ENCODE results near the gene SIL1.
A peak's percentile ranks its signal among the peaks of the same experiment; 100 is the strongest.
"Not testable (repeated sequence)": the region's sequence is repeated elsewhere in the genome, so short reads cannot be mapped to it uniquely, and the experiment has no call there.

SIL1 gene

DNA sequence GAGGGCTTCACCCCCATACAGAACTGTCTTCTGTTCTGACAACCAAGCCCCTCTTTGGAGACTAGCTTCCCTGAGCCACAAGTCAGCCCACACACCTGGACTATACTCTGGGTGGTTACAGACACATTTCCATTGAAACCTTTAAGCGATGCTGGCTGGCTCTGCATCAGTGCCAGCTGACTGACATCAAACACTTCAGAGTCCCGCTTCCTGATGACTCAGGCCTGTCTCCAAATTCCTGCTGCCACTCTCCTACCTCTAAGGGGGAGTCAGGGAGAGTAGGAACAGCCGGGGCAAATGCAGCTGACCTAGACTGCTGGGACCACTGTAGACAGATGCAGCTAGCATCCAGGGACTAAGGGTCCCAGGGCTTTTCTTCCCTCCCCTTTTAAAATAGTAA lies 59.4 kb downstream of the SIL1 start:
- peak; percentile 7 for DNase-seq (ENCODE audit: low spot score)

DNA sequence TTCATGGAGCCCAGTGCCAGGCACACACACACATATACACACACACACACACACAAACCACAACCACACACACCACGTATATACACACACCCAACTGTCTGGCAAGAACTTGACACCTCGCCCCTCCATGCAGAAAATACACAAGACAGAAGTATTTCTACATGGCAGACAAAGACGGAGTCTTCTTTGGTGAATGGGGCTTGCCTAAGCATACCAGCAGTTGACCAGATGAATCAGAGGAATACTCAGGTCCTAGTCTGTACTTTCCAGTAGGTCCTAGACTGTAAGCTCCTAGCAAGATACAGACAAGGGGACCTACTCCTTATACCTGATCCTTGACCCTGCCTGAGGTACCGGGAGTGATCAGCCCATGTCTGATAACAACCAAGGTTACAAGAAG lies 60.1 kb downstream of the SIL1 start:
- DNase-seq (ENCODE audit: low spot score): no peak

DNA sequence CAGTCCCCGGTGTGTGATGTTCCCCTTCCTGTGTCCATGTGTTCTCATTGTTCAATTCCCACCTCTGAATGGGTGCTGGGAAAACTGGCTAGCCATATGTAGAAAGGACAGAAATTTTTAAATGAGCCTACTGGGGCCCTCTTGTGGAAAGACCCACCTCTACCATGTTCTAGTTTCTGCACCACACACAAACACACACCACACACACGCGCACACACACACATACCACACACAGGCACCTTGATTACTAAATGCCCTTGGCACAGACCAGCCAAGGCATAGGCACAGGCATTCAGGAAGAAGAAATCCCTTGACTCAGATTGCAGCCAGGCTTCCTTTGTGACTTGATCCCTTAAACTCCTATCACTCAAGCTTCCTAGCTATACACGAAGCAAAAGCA lies 60.5 kb downstream of the SIL1 start:
- no peak for DNase-seq (ENCODE audit: low spot score)

DNA sequence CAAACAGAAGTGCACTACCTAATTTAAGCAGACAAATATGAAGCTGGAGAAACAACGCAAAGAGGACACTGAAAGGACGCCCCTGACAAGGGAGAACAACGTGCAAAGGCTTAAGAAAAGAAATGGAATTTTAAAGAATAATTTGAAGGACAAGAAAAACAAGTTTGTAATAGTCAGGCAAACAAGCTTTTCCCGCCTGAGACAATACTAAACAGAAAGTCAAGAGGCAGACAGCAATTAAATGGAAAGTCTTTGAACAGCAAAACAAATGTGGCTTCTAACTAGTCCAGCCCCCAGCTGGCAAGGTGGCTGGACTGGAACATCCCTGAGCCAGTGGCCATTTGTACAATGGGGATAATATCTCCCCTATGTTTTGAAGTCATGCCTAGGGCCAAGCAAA lies 63.3 kb downstream of the SIL1 start:
- no peak for DNase-seq (ENCODE audit: low spot score)

DNA sequence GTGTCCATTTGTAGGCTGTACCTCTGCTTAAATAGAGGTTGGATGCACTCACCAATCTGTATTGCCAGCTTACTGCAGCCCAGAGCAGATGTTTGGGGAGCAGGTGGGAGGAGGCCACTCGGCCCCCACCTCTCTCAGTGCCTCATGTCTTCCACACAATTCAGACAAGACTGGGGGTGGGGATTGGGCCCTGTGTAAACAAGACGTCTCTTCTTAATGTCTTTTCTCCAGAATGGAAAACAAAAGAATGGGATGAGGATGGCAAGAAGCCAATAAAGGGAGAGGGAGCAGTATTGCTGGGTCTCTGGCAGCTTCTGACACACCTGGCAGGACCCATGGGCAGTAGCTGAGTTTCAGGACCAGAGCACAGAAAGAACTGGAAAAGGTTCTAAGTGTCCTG lies 64.9 kb downstream of the SIL1 start:
- no peak for DNase-seq (ENCODE audit: low spot score)

DNA sequence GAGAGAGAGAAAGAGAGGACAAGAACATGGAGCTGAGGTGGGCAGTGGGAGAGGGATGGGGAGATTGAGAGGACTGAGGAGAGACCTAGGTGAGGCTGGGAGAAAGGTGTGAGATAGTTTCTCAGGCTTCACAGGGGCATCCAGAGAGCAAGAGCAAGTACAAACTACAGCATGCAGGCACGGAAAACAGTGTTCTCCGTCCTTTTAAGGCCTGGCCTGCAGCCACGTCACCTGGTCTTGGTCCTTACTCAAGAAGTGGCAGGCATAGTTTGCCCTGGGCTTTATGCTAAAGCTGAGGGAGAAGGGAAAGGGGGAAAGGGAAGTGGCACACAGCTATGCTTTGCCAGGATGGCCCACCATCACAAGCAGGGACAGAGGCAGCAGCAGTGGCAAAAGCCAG lies 65.7 kb downstream of the SIL1 start:
- no peak for DNase-seq (ENCODE audit: low spot score)

DNA sequence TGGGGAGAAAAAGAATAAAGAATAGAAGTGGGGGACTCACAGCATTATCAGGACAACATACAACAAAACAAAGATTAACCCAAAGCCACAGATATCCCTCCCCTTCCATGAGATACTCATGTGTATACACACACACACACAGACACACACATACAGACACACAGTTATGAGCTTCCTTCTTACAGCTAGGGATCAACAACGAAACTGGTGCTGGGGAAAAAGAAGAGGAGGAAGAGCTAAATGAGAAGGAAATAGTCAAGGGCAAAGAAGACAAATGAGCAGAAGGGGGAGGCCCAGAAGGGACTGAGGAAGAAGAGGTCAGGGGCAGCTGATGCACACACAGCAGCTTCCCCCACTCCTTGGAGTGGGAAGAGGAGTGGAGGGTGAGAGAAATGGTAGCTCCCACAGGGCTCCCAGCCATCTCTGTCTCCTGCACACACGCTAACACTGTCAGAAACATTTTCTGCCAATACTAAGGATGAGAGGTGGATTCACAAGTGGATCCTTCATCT lies 66.2 kb downstream of the SIL1 start:
- DNase-seq (ENCODE audit: low spot score): no peak

DNA sequence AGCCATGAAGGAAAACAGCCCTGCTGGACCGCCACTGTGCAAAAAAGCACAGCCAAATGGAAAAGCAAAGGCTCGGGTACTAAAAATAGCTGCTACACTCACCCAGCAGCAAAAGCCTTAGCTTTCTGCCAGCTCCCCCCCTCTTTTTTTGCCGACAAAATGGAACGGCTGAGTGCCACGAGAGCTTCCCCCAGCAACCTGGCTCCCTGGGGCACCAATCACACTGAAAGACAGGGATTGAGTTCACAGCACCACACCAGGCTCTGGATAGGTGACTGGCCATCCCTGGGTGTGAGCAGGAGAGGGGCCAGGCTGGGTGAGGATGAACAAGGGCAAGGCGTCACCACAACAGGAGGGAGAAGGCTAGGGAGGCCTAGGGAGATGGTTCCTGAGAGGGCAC lies 66.7 kb downstream of the SIL1 start:
- no peak for DNase-seq (ENCODE audit: low spot score)

DNA sequence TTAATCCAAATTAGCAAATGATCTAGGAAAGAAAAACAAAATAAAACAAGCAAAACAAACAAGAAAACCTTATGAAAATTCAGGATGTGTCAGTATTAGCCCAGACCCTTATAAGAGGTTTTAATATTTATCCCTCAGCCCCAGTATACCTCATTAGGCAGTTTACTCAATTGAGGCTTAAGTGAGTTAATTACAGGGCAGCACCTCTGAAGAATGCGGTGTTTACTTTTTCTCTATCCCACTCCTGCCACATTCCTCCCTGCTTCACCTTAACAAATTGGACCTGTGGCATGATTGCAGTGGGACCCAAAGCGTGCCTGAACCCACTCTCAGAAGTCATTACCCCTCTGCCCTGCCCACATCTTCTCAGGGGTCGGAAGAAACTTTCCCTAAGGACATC lies 67.1 kb downstream of the SIL1 start:
- DNase-seq (ENCODE audit: low spot score): no peak

DNA sequence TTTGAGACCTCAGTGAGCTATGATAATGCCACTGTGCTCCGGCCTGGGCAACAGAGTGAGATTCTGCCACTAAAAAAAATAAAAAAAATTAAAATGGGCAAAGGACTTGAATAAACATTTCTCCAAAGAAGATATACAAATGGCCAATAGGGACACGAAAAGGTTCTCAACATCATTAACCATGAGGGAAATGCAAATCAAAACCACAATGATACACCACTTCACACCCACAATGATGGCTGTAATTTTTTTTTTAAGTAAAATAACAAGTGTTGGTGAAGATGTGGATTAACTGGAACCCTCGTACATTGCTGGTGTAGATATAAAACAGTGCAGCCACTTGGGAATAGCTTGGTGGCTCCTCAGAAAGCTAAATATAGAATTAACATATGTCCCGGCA lies 68.0 kb downstream of the SIL1 start:
- no peak for DNase-seq (ENCODE audit: low spot score)

DNA sequence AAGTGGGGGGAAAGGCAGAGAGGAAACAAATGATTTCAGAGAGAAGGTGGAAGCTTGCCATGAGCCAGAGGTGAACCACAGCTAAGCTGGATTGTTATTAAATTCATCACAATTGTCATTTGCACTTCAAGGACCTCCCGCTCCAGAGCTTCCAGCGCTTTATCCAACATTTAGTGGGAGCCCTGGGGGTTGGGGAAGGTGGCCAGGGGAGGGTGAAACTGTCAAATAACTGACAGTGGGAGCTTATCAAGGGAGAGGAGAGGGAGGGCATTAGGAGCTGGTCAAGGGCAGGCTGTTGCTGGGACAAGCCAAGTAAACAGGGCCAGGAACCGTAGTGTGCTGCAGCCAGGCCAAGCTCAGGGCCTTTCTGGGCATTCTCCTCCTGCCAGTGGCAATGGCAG lies 71.5 kb downstream of the SIL1 start:
- DNase-seq (ENCODE audit: low spot score): no peak

DNA sequence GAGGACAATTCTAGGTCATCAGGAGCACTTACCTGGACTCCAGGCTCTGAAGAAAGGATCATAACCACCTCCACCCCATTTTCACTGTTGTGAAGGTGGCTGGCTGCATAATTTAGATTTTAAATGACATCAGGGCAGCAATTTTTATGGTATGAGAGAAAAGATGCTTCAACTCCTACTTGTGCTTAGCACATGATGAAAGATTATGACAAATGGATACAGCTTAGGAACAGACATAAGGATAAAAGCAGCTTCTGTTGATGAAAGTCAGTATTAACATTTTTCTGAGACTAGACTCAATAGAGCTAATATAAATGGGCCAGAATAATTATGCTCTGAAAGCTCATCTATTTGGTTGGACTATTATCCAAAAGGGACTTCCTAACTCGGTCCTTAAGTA lies 72.2 kb downstream of the SIL1 start:
- no peak for DNase-seq (ENCODE audit: low spot score)

DNA sequence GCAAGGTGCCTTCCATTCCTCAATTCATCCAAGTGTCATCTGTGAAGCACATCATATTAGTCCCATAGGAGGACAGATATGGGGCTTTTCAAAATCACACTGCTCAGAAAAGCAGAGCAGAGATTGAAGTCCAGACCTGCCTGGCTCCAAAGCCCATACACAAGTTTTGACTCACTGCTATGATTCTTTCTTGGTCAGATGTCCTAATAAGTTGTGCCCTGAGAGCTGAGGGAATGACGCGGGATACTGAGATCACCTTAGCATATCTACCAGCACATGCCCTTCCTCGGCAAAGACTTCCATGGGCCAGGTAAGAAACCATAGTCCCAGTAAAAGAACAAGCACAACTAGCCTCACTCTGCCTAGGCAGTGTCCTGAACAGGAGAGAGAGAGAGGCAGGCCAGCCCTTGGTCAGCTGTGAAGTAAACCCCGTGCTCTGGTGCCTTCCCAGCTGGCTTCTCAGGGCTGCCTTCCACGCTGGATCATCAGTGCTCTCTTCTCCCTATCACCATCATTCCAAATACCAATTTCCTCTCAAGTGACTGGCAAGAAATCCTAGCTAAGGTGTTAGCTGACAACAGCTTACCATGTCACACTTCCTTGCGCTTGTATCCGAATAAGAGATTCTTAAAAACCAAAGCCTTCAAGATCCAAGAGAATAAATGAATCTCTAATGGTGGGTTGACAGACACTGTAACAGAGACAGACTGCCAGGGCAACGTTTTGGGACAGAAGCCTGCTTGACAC lies 73.2 kb downstream of the SIL1 start:
- DNase-seq (ENCODE audit: low spot score): no peak

DNA sequence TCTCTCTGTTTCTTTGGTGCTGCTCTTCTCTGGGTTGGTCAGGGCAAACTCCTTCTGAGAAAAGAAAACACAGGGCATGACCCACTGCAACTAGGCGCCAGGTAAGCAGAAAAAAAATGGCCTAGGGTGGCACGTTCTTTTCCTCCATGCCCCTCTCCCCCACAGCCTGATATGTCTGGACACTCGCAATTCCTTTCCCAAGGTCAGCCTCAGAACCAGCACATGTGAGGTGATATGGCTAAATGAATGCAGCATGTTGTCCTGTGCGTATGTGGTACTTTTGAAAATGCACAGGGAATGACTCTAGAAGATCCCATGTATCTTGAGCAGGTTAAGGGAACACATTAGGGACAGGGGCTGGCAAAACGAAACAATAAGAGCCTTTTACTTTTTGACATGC lies 77.0 kb downstream of the SIL1 start:
- DNase-seq (ENCODE audit: low spot score): no peak

DNA sequence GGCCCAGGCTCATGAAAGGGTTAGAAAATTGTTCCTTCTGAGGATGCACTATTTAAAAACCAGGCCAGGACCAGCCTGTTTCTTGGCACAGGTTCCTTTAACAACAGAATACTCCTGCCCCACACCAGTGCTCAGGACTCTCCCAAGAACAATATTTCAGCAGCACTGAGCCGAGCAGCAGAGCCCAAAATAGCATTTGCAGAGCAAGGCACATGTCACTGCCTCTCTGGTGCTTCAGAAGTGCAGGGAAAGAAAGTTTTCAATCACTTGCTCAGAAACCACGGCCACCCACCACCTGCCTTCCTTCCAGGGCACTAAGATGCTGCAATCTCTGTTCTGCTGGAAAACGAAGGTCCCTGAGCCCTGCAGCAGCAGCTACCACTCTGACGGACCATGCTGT lies 77.6 kb downstream of the SIL1 start:
- no peak for DNase-seq (ENCODE audit: low spot score)

DNA sequence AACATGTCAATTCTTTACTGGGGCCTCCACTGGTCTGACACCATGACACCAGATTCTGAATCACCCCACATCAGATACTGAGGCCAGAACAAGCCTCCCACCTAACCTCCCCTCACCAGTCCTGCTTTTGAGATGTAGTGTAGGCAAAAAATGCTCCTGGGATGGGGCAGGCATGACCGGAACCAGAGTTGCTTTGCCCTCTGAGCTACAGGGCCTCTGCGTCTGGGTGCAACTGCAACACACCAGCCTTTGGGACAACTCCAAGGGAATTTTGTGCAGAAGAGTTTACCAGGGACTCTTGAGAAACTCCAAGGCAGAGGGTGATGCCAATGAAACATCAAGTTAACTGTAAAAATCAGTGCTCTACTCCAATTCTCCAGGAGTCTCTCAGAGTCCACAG lies 79.4 kb downstream of the SIL1 start:
- DNase-seq (ENCODE audit: low spot score): no peak

DNA sequence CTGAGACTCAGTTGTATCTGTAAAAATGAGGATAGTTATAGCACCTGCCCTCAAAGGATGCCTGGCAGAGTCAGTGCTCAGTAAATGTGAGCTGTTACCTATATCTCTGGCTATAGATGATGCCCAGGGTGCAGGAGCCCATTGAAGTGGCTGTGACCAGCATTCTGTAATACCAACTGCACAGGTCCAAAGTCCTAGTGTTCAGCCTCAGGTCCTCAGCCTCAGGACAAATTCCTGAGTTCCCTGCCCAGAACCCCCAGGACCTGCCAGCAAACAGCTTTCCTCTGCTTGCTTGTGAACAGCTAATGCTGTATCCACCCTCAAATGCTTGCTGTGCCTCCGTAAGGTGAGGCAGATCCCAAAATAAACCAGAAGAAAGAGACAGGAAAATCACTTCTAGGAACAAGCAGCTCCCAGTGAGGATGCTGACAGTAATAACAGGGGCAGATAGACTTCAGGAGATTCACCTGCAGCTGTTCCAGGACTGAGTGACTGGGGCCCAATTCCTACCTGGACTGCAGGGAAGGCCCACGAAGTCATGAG lies 80.8 kb downstream of the SIL1 start:
- no peak for DNase-seq (ENCODE audit: low spot score)

DNA sequence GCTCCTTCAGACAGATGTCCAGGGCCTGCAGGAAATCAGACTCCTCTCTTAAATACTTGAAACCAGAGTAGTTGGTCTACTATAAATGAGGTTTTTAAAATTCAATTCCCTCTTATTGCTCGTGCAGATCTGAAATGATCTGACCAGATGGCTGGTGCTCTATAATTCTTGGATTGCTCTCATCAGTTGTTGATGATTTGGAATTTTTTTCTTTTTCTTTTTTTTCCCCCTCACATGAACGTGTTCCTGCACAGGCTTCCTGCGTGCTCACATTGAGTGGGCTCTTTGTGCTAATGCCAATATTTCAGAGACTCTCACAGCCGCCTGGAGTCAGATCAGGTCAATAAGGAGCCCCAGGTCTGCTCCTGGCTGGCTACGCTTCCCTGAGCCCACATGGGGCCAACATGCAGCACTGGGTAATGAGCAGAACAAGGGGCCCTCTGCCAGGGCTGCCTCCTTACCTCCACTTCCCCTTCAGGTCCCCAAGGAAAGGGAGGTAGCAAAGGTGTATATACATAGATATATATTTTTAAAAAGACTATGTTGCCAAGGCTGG lies 82.0 kb downstream of the SIL1 start:
- DNase-seq (ENCODE audit: low spot score): no peak

DNA sequence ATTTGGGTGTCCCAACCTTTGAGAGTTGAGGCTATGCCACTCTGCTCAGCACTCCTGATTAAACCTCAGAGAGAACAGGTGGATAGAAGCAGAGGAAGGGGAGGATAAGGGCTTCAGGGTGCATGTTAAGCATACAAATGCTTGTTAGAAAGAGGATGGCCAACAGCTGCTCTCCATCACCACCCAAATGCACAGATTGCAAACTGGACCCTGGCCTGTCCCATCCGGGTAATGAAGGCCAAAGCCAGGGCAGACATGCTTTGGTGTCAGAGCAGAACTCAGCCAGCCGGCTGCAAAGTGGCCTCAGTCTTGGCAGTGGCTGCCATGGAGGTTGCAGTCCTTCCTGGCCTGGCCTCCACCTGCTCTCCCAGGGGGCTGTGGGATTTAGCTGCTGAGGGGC lies 84.3 kb downstream of the SIL1 start:
- DNase-seq (ENCODE audit: low spot score): no peak

DNA sequence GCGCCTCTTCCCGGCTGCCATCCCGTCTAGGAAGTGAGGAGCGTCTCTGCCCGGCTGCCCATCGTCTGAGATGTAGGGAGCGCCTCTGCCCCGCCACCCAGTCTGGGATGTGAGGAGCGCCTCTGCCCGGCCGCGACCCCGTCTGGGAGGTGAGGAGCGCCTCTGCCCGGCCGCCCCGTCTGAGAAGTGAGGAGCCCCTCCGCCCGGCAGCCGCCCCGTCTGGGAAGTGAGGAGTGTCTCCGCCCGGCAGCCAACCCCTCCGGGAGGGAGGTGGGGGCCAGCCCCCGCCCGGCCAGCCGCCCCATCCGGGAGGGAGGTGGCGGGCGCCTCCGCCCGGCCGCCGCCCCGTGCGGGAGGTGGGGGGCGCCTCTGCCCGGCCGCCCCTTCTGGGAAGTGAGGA lies 85.8 kb downstream of the SIL1 start:
- not testable (repeated sequence) for DNase-seq (ENCODE audit: low spot score)

DNA sequence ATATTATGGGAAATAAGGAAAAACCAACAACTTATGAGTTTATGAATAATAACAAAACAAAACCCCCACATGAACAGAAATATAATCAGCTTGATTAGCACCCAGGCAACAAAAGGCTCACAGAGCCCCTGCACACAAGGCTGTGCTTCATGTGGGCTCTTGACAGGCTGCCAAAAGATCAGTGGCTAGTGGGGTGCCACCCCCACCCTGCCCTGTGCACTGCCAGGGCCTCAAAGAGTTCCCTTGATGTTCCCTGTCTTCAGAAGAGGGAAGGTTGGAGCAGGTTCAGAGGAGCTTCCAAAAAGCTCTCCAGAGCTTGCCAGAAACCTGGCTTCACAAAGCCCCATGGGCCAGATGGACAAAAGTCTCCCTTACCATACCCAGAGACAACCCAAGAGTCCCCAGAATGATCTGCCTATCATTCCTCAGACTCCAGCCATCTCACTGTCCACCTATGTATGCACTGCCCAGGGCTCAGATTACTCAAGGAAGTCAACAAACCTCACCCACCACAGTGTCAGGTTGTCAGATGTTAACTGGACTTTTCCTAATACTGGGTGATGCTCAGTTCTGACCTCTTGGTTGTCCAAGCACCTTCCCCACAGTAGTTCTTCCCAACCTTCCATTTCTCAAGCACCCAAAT lies 87.5 kb downstream of the SIL1 start:
- DNase-seq (ENCODE audit: low spot score): no peak

DNA sequence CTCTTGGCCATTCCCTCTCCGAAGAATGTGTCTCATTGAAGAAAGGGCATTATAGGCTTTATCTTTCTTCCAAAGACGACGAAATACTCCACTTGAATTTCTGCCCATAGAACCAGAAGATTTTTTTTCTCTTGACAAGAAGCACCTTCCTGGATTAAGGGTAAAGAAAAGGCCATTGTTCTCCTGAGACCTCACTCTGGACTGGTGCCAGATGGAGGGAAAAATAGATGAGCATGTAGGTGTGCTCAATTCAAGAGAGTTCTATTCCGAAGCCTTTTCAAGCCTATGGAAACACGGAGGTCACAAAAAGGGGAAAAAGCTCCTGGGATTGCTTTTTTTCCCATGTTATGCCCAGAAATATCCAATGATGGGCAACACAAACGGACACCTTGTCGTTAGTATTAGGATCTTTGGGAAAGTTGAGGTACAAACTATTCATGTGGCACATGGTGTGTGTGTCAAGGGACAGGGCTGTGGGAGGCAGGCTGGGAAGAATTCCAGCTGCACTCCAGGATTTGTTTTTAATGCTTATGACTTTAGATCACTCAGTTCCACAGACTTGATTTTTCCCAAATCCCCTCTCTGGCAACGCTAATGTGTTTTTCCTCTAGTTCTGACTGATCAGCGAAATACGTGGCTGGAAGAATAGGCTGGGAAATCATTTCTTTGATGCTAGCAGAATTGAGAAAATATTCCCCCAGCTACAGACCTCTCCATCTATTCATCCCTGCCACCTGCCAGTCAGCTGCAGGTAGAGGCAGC lies 89.9 kb downstream of the SIL1 start:
- no peak for DNase-seq (ENCODE audit: low spot score)
